Measurements from ENCODE around the gene RCCD1. TPM values are rescaled to one million over a fixed set of nuclear protein-coding genes. Genes with fewer than 3 reads are reported as not detected.

RCCD1 gene
- total and polyA plus RNA-seq, 2 of the 8 experiments (the other 6 are each of a cell fraction or from before 2014, with no cell fraction given): 9.9 to 18.8 TPM

GRCh38 chr15:90957791-90958190 is 3.1 kb downstream of the RCCD1 start:
- Histone ChIP-seq H3K27me3 (replicated peaks in 1 of 4; ENCODE audit: control insufficient read depth in 3 of 4, extremely low read depth in 1 of 4, insufficient read depth in 3 of 4, low read length in 3 of 4) (no peaks in the 10 kb centered on the region), H2BK5ac (ENCODE audit: low read depth, low read length) (no peak overlapping the region; the same call in 1 of the 2 replicates), H3K79me2 (ENCODE audit: control insufficient read depth in 1 of 2, insufficient read depth in 2 of 2, low read length in 2 of 2) (no peaks in the 10 kb centered on the region), H4K8ac (ENCODE audit: extremely low read depth, insufficient read depth, low read length) (peak overlapping the region; percentile 75), H3K9me3 (ENCODE audit: insufficient read depth in 2 of 2, low read depth in 1 of 2, low read length in 1 of 2) (no peaks in the 10 kb centered on the region), H2AK5ac (ENCODE audit: low read depth, low read length) (peak overlapping the region; percentile 59; the same call in 1 of the 2 replicates), H4K91ac (replicated peaks; ENCODE audit: insufficient read length, low read length) (peak overlapping the region; percentile 76), H3K4me2 (ENCODE audit: insufficient read depth in 1 of 2, low read depth in 2 of 2, low read length in 2 of 2) (peak overlapping the region; percentile 82 to 98), H2AFZ (ENCODE audit: low read length) (no peak overlapping the region), H2BK15ac (ENCODE audit: low read length) (0 out of 2 replicates have a peak overlapping the region, but pooled peaks have one; percentile 81), H3K79me1 (ENCODE audit: low read depth, low read length) (peaks cover 3% of the 10 kb centered on the region; the same call in 1 of the 2 replicates), H3K18ac (ENCODE audit: extremely low read depth, low read length) (no peak overlapping the region), H3K4me3 (ENCODE audit: extremely low read depth in 1 of 4, insufficient read depth in 2 of 4, low read depth in 3 of 4, low read length in 4 of 4) (peak overlapping the region; percentile 48 to 72 (median 60)), H2BK12ac (ENCODE audit: low read depth, low read length) (peak overlapping the region; percentile 50; the same call in 1 of the 2 replicates), H4K20me1 (replicated peaks in 1 of 2; ENCODE audit: control insufficient read depth in 1 of 2, insufficient read depth in 2 of 2, low read length in 2 of 2) (peaks cover 1 to 8% of the 10 kb centered on the region in 2 experiments), H3K23me2 (ENCODE audit: low read depth, low read length) (peaks cover 14% of the 10 kb centered on the region; the same call in 1 of the 2 replicates), H4K5ac (ENCODE audit: insufficient read length, low read depth, low read length) (no peak overlapping the region), H3K9ac (replicated peaks in 1 of 4; ENCODE audit: extremely low read depth in 1 of 4, low read depth in 3 of 4, low read length in 3 of 4) (peak overlapping the region in 2 of 4 experiments; percentile 16 to 79; a peak in 5 of 7 replicates), H3K14ac (ENCODE audit: insufficient read length) (no peak overlapping the region), H3K4ac (replicated peaks; ENCODE audit: insufficient read length, low read depth, low read length) (peak overlapping the region; percentile 71), H3K36me3 (ENCODE audit: control insufficient read depth in 2 of 4, insufficient read depth in 4 of 4, low read length in 3 of 4) (peaks cover 0 to 29% (median 20%) of the 10 kb centered on the region in 4 experiments), H3K56ac (replicated peaks; ENCODE audit: insufficient read length, low read depth, low read length) (no peak overlapping the region), H3K23ac (ENCODE audit: insufficient read length) (no peak overlapping the region), H2BK120ac (replicated peaks; ENCODE audit: low read depth, low read length) (no peak overlapping the region), H3K27ac (ENCODE audit: low read depth, low read length) (no peak overlapping the region), H2BK20ac (ENCODE audit: low read length) (no peak overlapping the region), H3K4me1 (replicated peaks in 1 of 4; ENCODE audit: control insufficient read depth in 3 of 4, insufficient read depth in 4 of 4, low read length in 3 of 4) (peaks cover 0 to 15% (median 8%) of the 10 kb centered on the region in 4 experiments; a peak in 6 of 7 replicates)
- TF ChIP-seq HDAC2 (IDR thresholded peaks at IDR 0.05; ENCODE audit: borderline replicate concordance in 1 of 2, low read depth in 2 of 2, low read length in 2 of 2): 0 out of 4 replicates have a peak, but pooled peaks of 1 of the 2 experiments have one; percentile 1
- TF ChIP-seq KDM5A (IDR thresholded peaks at IDR 0.05; ENCODE audit: low read length): no peak
- CTCF ChIA-PET (ENCODE audit: partially characterized antibody): interaction anchor here (0.7 to 19.2 kb wide), 25 partner anchors 11 to 315 kb away, joined by 3 to 306 read pairs (median 5); partner anchors contain the start of genes HDDC3, MAN2A2 and UNC45A
- WGBS, 2 experiments (ENCODE audit: extremely low coverage in 1 of 2, insufficient coverage in 1 of 2, insufficient read length in 1 of 2, insufficient replicate concordance in 2 of 2, low coverage in 1 of 2, low lambda C conversion rate in 2 of 2, missing lambda C conversion rate in 1 of 2): 83% methylated on average over 6 of the region's 6 CpGs; no CpG with 5 or more reads in 1 of the 2 experiments
- POLR2A ChIA-PET (ENCODE audit: partially characterized antibody): interaction anchor here (0.7 to 2.8 kb wide), 13 partner anchors 8 to 691 kb away, joined by 3 to 20 read pairs (median 5); partner anchors contain the start of genes HDDC3 and PRC1
- DNase-seq (ENCODE audit: low read depth in 1 of 2, low spot score in 2 of 2) (no peak), FAIRE-seq (no peak)

Measured in H1 (cell line).